Measurements from ENCODE around the gene ADIPOR2. TPM values are rescaled to one million over a fixed set of nuclear protein-coding genes. Genes with fewer than 3 reads are reported as not detected.

The ADIPOR2 gene
- total and polyA plus RNA-seq, 10 of the 15 experiments (the other 5 are each of a cell fraction or from before 2014, with no cell fraction given): 8.6 to 65.0 (median 38.0) TPM

GRCh38 chr12:1740161-1740948, 49.5 kb downstream of the ADIPOR2 start:
- intact Hi-C loops (cut with micrococcal nuclease; ENCODE audit: unreplicated experiment): no loop called here
- H3K36me3 ChIP-seq (ENCODE audit: control insufficient read depth in 2 of 2, insufficient read depth in 2 of 2, low read length in 1 of 2): peaks cover 1 to 4% of the 10 kb centered on the region in 2 experiments; a peak in 2 of 4 replicates
- in situ Hi-C loops (cut with MboI): no loop called here
- DNase-seq (ENCODE audit: low read depth, low spot score) (no peak), FAIRE-seq (peak; percentile 52), ATAC-seq (peak; percentile 23; the same call in 2 of the 3 replicates)
- no peak overlapping the region; the same call in 1 of the 2 replicates for H3K27ac ChIP-seq (ENCODE audit: control insufficient read depth, insufficient read depth)
- WGBS (ENCODE audit: insufficient coverage, insufficient replicate concordance, low lambda C conversion rate, missing lambda C conversion rate): 85% methylated on average over 5 of the region's 5 CpGs
- ChIA-PET CTCF (interaction anchor here (0.9 to 1.4 kb wide), 2 partner anchors 13 to 199 kb away, joined by 3 read pairs; no protein-coding TSS in a partner anchor), SMC1A (ENCODE audit: uncharacterized antibody, unreplicated experiment) (interaction anchor here (0.6 to 1.3 kb wide), 4 partner anchors 10 to 129 kb away, joined by 3 to 4 read pairs (median 3); no protein-coding TSS in a partner anchor), POLR2A (interaction anchor here (1.3 kb wide), 1 partner anchor 53 kb away, joined by 3 read pairs; no protein-coding TSS in a partner anchor), RAD21 (ENCODE audit: unreplicated experiment) (interaction anchor here (0.6 kb wide), 1 partner anchor 70 kb away, joined by 3 read pairs; no protein-coding TSS in a partner anchor)
- peaks cover 58% of the 10 kb centered on the region for H3K79me2 ChIP-seq (ENCODE audit: control insufficient read depth, insufficient read depth, low read length)
- H3K4me1 ChIP-seq (ENCODE audit: control insufficient read depth, insufficient read depth, low read length): peaks cover 14% of the 10 kb centered on the region
- no peak overlapping the region for H3K4me3 ChIP-seq
- H3K9me3 ChIP-seq (replicated peaks; ENCODE audit: control insufficient read depth, insufficient read depth, low read length): peaks cover 5% of the 10 kb centered on the region; the same call in 2 of the 3 replicates
- no peaks in the 10 kb centered on the region for H3K27me3 ChIP-seq (replicated peaks in 1 of 2; ENCODE audit: control insufficient read depth in 2 of 2, insufficient read depth in 2 of 2, low read length in 1 of 2)
- no peaks in the 10 kb centered on the region for H4K20me1 ChIP-seq (ENCODE audit: control insufficient read depth, insufficient read depth)
- no peak overlapping the region for H3K9ac ChIP-seq (ENCODE audit: control insufficient read depth, insufficient read depth, low read length)
- no TSS peak for BruUV-seq (replicated peaks)
- no peak overlapping the region for H2AFZ ChIP-seq (ENCODE audit: control insufficient read depth, low read depth, low read length)
- no peak overlapping the region for H3K4me2 ChIP-seq (ENCODE audit: control insufficient read depth, insufficient read depth)
- TF ChIP-seq, protein P1, sequence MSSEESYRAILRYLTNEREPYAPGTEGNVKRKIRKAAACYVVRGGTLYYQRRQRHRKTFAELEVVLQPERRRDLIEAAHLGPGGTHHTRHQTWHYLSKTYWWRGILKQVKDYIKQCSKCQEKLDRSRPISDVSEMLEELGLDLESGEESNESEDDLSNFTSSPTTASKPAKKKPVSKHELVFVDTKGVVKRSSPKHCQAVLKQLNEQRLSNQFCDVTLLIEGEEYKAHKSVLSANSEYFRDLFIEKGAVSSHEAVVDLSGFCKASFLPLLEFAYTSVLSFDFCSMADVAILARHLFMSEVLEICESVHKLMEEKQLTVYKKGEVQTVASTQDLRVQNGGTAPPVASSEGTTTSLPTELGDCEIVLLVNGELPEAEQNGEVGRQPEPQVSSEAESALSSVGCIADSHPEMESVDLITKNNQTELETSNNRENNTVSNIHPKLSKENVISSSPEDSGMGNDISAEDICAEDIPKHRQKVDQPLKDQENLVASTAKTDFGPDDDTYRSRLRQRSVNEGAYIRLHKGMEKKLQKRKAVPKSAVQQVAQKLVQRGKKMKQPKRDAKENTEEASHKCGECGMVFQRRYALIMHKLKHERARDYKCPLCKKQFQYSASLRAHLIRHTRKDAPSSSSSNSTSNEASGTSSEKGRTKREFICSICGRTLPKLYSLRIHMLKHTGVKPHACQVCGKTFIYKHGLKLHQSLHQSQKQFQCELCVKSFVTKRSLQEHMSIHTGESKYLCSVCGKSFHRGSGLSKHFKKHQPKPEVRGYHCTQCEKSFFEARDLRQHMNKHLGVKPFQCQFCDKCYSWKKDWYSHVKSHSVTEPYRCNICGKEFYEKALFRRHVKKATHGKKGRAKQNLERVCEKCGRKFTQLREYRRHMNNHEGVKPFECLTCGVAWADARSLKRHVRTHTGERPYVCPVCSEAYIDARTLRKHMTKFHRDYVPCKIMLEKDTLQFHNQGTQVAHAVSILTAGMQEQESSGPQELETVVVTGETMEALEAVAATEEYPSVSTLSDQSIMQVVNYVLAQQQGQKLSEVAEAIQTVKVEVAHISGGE (CRISPR knock-in tag; IDR thresholded peaks at IDR 0.05): no peak
- TF ChIP-seq HDAC2 (IDR thresholded peaks at IDR 0.05): no peak
- TF ChIP-seq DPF2 (IDR thresholded peaks at IDR 0.05): no peak
- no peak for TF ChIP-seq SRF (IDR thresholded peaks at IDR 0.05; ENCODE audit: low read depth in 2 of 2, low read length in 2 of 2)
- TF ChIP-seq CREM (IDR thresholded peaks at IDR 0.05; ENCODE audit: low read depth): no peak
- no peak for TF ChIP-seq ZNF24 (IDR thresholded peaks at IDR 0.05)
- no peak for TF ChIP-seq CHD1 (IDR thresholded peaks at IDR 0.05; ENCODE audit: low read depth, low read length)
- no peak for TF ChIP-seq NFXL1 (IDR thresholded peaks at IDR 0.05; ENCODE audit: borderline replicate concordance)
- TF ChIP-seq ASH2L (IDR thresholded peaks at IDR 0.05; ENCODE audit: borderline replicate concordance, low read depth): no peak
- TF ChIP-seq LARP7 (IDR thresholded peaks at IDR 0.05): no peak
- no peak for TF ChIP-seq CUX1 (IDR thresholded peaks at IDR 0.05; ENCODE audit: insufficient replicate concordance, low read depth, low read length)
- TF ChIP-seq CREB1 (IDR thresholded peaks at IDR 0.05; ENCODE audit: low read depth): no peak
- TF ChIP-seq ZZZ3 (IDR thresholded peaks at IDR 0.05; ENCODE audit: control insufficient read depth, insufficient read length, low read depth): no peak

Measured in GM12878 (cell line).